Upper lobe of left lung (tissue), 4 donors: ENCODE measurements around the gene TBCK.

Source experiments
- CTCF ChIP-seq, 6 experiments: fragments of 450-650 bp in 4 of 6; fragments of 200-600 bp in 2 of 6; sonication (generic) in 2 of 6; IDR thresholded peaks; one replicate each; pipeline ENCODE4 v1.5.1; 2016 to 2019; ENCODE audit warnings: antibody characterized with exemption in 6 of 6
- EP300 ChIP-seq, 4 donors: sonication (generic); formaldehyde crosslinking; IDR thresholded peaks; one replicate each; pipeline ENCODE4 v1.5.1; 2017; ENCODE audit warnings: antibody characterized with exemption in 4 of 4, control low read depth in 2 of 4
- POLR2A ChIP-seq, 4 donors: fragments of 450-650 bp; IDR thresholded peaks; one replicate each; pipeline ENCODE4 v1.5.1; 2016 to 2017; ENCODE audit warnings: antibody characterized with exemption in 4 of 4, mild to moderate bottlenecking in 2 of 4
- POLR2AphosphoS5 ChIP-seq, 2 donors: sonication (generic); formaldehyde crosslinking; IDR thresholded peaks; one replicate each; pipeline ENCODE4 v1.5.1; 2017; ENCODE audit warnings: antibody characterized with exemption in 2 of 2

- TF ChIP-seq CTCF (IDR thresholded peaks at IDR 0.05), result no peak
- TF ChIP-seq POLR2A (IDR thresholded peaks at IDR 0.05), result no peak
- no peak for TF ChIP-seq POLR2AphosphoS5 (IDR thresholded peaks at IDR 0.05)
- TF ChIP-seq EP300 (IDR thresholded peaks at IDR 0.05), result no peak
Measured at GRCh38 chr4:106033469-106033868, 282.5 kb downstream of the TBCK start.
